Memory B cell (primary cell): ENCODE data around the gene SMIM36.
A peak's percentile ranks its signal among the peaks of the same experiment; 100 is the strongest.
"Not testable (repeated sequence)": the region's sequence is repeated elsewhere in the genome, so short reads cannot be mapped to it uniquely, and the experiment has no call there.

Experiments
- ATAC-seq: fragments of 150-1000 bp; cut with Tn5 transposase; 2 replicates; pipeline ENCODE4 v1.10.0; 2021; ENCODE audit warnings: low read depth, mild to moderate bottlenecking, moderate library complexity
- DNase-seq, 2 donors: peaks; one replicate each; pipeline ENCODE4 v3.0.0; 2022; ENCODE audit warnings: low spot score in 2 of 2
- H3K27ac Mint-ChIP-seq: one replicate; pipeline ENCODE4 v1.8.0; 2022; ENCODE audit warnings: mild to moderate bottlenecking, moderate library complexity, mixed read lengths
- H3K27me3 Mint-ChIP-seq: one replicate; pipeline ENCODE4 v1.8.0; 2022; ENCODE audit warnings: mixed read lengths
- H3K36me3 Mint-ChIP-seq: one replicate; pipeline ENCODE4 v1.8.0; 2022; ENCODE audit warnings: mild to moderate bottlenecking, mixed read lengths
- H3K4me1 Mint-ChIP-seq: one replicate; pipeline ENCODE4 v1.8.0; 2022; ENCODE audit warnings: mixed read lengths
- H3K4me3 Mint-ChIP-seq: one replicate; pipeline ENCODE4 v1.8.0; 2022; ENCODE audit warnings: mild to moderate bottlenecking, moderate library complexity, mixed read lengths
- H3K9me3 Mint-ChIP-seq: one replicate; pipeline ENCODE4 v1.8.0; 2022; ENCODE audit warnings: mixed read lengths

The SMIM36 gene

DNA sequence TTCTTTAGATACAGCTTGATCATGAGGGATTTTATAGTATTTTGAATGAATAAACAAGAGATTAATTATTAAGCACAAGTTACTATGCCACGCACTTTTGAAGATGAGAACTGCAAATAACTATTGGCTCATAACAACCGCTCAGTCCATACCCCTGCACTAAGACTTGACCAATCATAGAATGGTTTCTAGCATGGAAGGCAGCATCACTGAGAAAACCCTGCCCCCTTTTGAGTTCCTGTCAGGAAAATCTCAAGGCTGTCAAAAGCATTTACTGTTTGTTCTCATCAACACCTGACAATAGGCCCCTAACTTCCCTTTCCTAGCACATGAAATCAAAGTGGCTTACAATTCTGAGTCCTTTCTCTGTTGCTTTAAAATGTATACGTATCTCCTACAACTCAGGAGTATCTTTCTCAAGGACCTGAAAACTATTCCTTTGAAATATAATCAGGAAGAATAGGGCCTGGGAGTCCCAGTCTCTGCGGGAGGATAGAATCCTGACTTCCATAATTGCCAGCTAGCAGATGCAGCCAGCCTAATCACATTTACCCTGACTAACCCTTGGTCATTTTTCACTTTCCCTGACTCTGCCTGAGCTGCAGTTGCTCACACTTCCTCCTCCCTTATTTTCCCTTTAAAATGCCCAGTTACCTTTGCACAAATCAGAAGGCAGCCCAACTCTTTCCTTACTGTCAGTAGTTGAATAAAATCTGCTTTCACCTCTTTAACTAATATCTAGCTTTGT is 80.5 kb downstream of the SMIM36 start:
- ATAC-seq (no peak), DNase-seq (no peak)
- Mint-ChIP-seq H3K4me3 (no peak overlapping the region), H3K4me1 (peaks cover 6% of the 10 kb centered on the region), H3K27me3 (peaks cover 2% of the 10 kb centered on the region), H3K27ac (no peak overlapping the region), H3K9me3 (no peaks in the 10 kb centered on the region), H3K36me3 (no peaks in the 10 kb centered on the region)

GRCh38 chr17:55427587-55427882 is 83.7 kb downstream of the SMIM36 start:
- H3K27ac Mint-ChIP-seq = no peak overlapping the region
- H3K9me3 Mint-ChIP-seq = no peaks in the 10 kb centered on the region
- H3K36me3 Mint-ChIP-seq = no peaks in the 10 kb centered on the region
- ATAC-seq (no peak), DNase-seq (no peak)
- peaks cover 4% of the 10 kb centered on the region for H3K27me3 Mint-ChIP-seq
- H3K4me3 Mint-ChIP-seq = no peak overlapping the region
- H3K4me1 Mint-ChIP-seq = peaks cover 20% of the 10 kb centered on the region

DNA sequence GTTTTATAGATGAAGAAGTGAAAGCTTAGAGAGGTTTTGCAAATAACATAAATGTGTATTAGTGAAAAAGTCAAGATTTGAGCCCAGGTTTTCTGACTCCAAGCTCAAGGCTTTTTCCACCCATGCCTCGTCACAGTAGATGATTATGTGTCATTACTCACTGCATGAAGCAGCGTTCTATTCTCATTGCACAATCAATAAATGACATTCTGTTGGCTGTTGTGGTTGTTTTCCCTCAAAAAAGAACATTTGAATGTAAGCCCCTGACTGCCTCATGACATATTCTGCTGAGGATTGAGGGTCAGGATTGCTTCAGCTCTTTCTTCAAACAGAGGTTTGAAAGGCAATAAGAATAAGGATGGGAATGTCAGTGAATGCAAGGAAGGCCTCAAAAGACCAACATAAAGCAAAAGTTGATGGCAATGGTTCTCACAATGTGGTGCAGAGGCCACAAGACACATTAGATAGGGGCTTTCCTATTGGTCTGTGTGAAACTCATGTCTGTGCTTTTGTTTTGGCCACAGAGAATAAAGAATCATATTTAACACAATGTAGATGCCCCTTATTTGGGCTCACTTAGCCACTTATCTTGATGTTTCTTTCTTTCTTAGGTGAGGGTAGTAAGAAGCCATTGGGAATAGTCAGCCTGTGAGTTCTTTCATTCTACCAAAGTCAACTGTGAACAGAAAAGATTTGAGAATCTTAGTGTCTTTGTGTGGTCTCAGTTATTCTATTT is 84.2 kb downstream of the SMIM36 start:
- Mint-ChIP-seq H3K4me3 (no peak overlapping the region), H3K36me3 (no peaks in the 10 kb centered on the region), H3K4me1 (peaks cover 23% of the 10 kb centered on the region), H3K9me3 (no peaks in the 10 kb centered on the region), H3K27ac (no peak overlapping the region), H3K27me3 (peaks cover 4% of the 10 kb centered on the region)
- ATAC-seq = no peak
- DNase-seq = no peak

GRCh38 chr17:55424893-55425540 is 86.2 kb downstream of the SMIM36 start:
- peaks cover 4% of the 10 kb centered on the region for H3K27me3 Mint-ChIP-seq
- H3K36me3 Mint-ChIP-seq = no peaks in the 10 kb centered on the region
- H3K9me3 Mint-ChIP-seq = no peaks in the 10 kb centered on the region
- H3K4me3 Mint-ChIP-seq = peak overlapping the region; percentile 19
- no peak for DNase-seq
- H3K4me1 Mint-ChIP-seq = peaks cover 28% of the 10 kb centered on the region
- no peak overlapping the region for H3K27ac Mint-ChIP-seq
- ATAC-seq = no peak

DNA sequence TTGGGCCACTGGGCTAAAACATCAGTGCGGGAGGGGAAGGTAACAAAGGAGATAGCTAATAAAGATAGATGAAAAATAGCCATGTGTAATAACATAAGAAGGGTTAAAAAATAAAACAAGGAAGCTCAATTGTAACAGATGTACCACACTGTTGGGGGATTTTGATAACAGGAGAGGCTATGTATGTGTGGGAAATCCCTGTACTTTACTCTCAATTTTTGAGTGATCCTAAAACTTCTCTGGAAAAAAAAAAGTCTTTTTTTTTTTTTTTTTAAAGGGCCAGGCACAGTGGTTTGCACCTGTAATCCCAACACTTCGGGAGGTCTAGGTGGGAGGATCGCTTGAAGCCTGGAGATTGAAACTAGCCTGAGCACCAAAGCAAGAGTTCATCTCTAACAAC is 87.7 kb downstream of the SMIM36 start:
- no peak for DNase-seq
- Mint-ChIP-seq H3K4me3 (no peak overlapping the region), H3K27me3 (peaks cover 4% of the 10 kb centered on the region), H3K36me3 (no peaks in the 10 kb centered on the region), H3K9me3 (no peaks in the 10 kb centered on the region), H3K27ac (no peak overlapping the region), H3K4me1 (peaks cover 42% of the 10 kb centered on the region)
- ATAC-seq = no peak

GRCh38 chr17:55422828-55423164 is 88.5 kb downstream of the SMIM36 start:
- H3K27ac Mint-ChIP-seq, H3K36me3 Mint-ChIP-seq, H3K4me3 Mint-ChIP-seq, DNase-seq, H3K27me3 Mint-ChIP-seq, H3K9me3 Mint-ChIP-seq, ATAC-seq: not testable (repeated sequence)
- peaks cover 45% of the 10 kb centered on the region for H3K4me1 Mint-ChIP-seq

DNA sequence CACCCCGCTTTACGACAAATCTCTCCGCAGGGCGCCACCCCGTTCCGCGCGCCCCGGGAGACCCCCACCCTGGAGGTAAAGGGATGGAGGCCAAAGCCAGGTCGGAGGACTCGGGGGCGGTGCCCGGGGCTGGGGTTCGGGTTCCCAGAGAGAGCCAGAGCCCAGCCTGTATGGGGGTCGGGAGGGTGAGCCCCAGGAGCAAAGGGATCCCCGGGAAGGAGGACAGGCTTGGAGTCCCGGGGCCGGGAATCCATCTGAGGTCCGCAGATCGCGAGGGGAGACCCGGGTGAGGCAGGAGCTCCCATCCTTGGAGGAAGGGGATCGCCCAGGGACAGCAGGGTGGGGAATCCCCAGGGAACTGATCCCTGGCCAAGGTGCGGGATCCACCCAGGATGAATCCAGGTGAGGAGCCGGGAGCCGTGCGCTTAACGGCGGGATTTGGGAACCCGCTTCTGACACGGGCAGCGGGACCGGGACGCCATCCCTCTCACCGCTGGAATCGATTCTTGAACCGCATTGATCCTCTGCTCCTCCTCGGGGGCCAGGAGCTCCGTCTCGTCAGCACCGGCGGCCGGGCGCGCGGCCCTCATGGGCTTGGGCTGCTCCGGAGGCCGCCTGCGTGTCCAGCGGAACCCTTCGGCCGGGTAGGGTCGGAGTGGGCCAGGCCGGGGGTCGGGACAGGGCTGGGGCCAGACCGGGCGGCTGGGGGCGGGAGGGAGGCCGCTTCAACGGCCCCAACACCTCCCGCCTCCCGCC is 89.9 kb downstream of the SMIM36 start, which contains the start of gene MMD:
Gene MMD, minus strand, starts transcription at position 657 of the 756 bp plus-strand sequence. Its CDS starts 140 bp downstream, at position 517.
- peaks cover 57% of the 10 kb centered on the region for H3K4me1 Mint-ChIP-seq
- peak within 1 kb of the TSS; percentile 97 for H3K27ac Mint-ChIP-seq
- ATAC-seq = no peak
- H3K36me3 Mint-ChIP-seq = peaks cover 9% of the 10 kb centered on the region
- peaks cover 3% of the 10 kb centered on the region for H3K27me3 Mint-ChIP-seq
- DNase-seq = peak; percentile 4 to 38
- no peaks in the 10 kb centered on the region for H3K9me3 Mint-ChIP-seq
- peak within 1 kb of the TSS; percentile 91 for H3K4me3 Mint-ChIP-seq

DNA sequence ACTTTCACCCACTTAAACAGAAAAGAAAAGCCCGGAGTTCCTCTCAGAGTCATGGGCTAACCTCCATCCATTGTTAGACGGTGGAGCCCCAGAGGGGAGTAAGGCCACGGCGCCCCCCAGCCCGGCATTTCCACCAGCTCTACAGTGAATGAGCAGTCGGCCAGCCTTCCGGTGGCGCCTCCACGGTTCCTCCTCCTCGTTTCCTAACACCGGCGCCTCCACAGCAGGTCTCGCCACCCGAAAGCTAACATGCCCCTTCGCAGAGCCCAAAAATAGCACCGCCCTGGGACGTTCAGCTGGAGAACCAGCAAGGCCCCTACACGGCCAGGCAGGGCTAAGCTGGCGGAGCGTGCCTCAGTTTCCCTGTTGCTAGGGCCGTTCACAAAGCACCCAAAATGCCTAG is 90.5 kb downstream of the SMIM36 start:
- peak overlapping the region; percentile 91 for H3K4me3 Mint-ChIP-seq
- DNase-seq (peak; percentile 17 to 45), ATAC-seq (peak; percentile 1)
- H3K4me1 Mint-ChIP-seq = peaks cover 57% of the 10 kb centered on the region
- H3K27me3 Mint-ChIP-seq = peaks cover 2% of the 10 kb centered on the region
- H3K27ac Mint-ChIP-seq = peak overlapping the region; percentile 97
- peaks cover 9% of the 10 kb centered on the region for H3K36me3 Mint-ChIP-seq
- no peaks in the 10 kb centered on the region for H3K9me3 Mint-ChIP-seq

GRCh38 chr17:55420067-55420775 is 91.0 kb downstream of the SMIM36 start:
- Mint-ChIP-seq H3K36me3 (peaks cover 9% of the 10 kb centered on the region), H3K4me3 (peak overlapping the region; percentile 91), H3K27ac (peak overlapping the region; percentile 97), H3K4me1 (peaks cover 51% of the 10 kb centered on the region), H3K9me3 (no peaks in the 10 kb centered on the region), H3K27me3 (no peaks in the 10 kb centered on the region)
- peak; percentile 44 to 68 for DNase-seq
- ATAC-seq = peak; percentile 79

DNA sequence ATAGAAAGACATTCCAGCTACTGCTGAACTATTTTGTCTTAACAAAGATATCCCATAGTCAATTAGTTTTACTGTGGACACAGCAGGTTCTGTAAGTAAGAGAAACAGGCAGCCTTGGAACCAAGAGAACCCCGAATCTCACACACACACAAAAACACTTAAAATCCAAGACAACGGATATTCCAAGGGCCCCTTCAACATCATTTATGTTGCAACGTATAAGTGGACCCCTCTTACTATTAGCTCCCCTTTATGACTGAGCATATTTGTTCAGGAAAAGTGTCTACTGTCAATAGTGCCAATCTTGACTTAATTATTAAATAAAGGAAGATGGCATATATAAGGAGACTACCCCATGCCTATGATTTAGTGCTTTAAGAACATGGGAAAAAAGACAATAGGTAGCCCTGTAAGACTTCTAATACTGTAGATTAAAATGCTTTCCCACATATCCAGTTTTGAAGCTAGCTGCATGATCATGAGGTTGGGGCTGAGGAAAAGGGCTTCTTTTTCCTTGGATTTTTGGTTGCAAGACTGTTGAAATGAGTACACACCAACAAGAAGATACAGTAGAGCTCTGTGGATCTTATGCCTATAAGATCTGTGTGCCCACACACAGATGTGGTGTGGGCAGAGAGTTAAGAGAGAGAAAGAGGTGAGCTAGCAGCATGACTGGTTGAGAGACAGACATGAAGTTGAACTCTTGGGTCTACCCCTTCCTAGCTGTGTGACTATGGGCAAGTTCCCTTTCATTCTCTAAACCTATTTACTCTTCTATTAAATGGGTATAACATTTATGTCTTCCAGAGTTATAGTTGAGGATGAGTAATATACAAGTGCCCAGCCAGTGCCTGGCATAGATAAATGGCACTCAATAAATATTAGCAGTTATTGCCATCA is 92.6 kb downstream of the SMIM36 start:
- Mint-ChIP-seq H3K9me3 (no peaks in the 10 kb centered on the region), H3K27ac (peak overlapping the region; percentile 97), H3K4me3 (peak overlapping the region; percentile 4), H3K27me3 (no peaks in the 10 kb centered on the region), H3K36me3 (peaks cover 9% of the 10 kb centered on the region), H3K4me1 (peaks cover 42% of the 10 kb centered on the region)
- no peak for ATAC-seq
- DNase-seq = no peak

DNA sequence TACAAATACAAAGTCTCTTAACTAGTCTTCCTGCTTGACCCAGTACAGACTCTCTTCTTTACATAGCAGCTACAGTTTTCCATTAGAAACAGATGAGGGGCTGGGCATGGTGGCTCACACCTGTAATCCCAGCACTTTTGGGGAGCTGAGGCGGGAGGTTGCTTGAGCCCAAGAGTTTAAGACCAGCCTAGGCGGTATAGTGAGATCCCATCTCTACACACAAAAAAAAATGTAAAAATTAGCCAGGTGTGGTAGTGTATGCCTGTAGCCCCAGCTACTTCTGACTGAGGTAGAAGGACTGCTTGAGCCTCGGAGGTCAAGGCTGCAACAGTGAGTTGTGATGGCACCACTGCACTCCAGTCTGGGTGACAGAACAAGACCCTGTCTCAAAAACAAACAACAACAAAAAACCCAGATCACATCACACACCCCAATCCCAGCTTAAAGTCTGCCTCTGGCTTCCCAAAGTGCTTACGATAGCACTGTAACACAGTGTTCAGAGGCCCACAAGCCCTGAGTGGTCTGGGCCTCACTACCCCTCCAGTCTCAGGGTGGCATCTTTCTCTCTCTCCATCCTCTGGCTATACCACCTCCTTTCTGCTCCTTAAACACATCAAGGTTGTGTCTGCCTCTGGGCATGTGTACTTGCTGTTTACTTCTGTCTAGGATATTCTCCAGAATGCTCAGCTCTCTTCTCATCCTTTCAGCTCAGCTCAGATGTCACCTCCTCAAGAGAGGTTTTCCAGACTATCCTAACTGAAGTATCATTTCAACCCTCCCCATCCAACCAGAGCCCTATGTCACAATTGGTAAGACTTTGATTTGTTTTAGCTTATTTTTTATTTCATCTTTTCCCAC is 93.6 kb downstream of the SMIM36 start:
- Mint-ChIP-seq H3K27me3 (no peaks in the 10 kb centered on the region), H3K9me3 (no peaks in the 10 kb centered on the region), H3K36me3 (peaks cover 12% of the 10 kb centered on the region), H3K4me3 (no peak overlapping the region), H3K4me1 (peaks cover 38% of the 10 kb centered on the region), H3K27ac (peak overlapping the region; percentile 36)
- ATAC-seq (no peak), DNase-seq (no peak)

GRCh38 chr17:55416470-55417052 is 94.7 kb downstream of the SMIM36 start:
- Mint-ChIP-seq H3K27ac (peak overlapping the region; percentile 36), H3K4me1 (peaks cover 33% of the 10 kb centered on the region), H3K9me3 (no peaks in the 10 kb centered on the region), H3K36me3 (peaks cover 12% of the 10 kb centered on the region), H3K27me3 (no peaks in the 10 kb centered on the region), H3K4me3 (no peak overlapping the region)
- ATAC-seq (no peak), DNase-seq (no peak)
